Measurements from ENCODE around the gene PARP4.
"Not testable (repeated sequence)": the region's sequence is repeated elsewhere in the genome, so short reads cannot be mapped to it uniquely, and the experiment has no call there.

DNA sequence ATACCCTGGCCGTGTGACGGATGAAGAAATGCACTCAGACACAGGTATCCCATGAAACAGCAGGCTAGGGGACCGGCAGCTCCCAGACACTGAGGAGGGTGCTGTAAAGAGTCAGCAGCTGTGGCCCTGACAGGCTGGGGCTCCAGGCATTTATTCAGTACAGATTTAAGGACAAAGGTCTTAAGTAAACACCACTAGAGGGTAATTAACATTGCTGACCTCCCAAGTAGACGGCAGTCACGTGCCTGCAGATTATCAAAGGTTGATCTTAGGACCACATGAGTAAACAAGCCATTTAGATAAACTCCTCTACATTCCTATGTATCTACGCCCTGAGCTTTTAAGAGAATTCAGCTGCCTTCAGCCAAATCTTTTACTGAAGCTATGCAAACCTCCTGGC lies 92.9 kb downstream of the PARP4 start:
- TF ChIP-seq POLR2A (IDR thresholded peaks at IDR 0.05); CTCF (IDR thresholded peaks at IDR 0.05 in 8 of 11, conservative IDR thresholded peaks at IDR 0.05 in 3 of 11): not testable (repeated sequence)
